ENCODE measurements around the gene SPATC1L. TPM values are rescaled to one million over a fixed set of nuclear protein-coding genes. Genes with fewer than 3 reads are reported as not detected.
"Not testable (repeated sequence)": the region's sequence is repeated elsewhere in the genome, so short reads cannot be mapped to it uniquely, and the experiment has no call there.

The SPATC1L gene
- total RNA-seq, 1 donor from 2014 or later, result 12.0 TPM

DNA sequence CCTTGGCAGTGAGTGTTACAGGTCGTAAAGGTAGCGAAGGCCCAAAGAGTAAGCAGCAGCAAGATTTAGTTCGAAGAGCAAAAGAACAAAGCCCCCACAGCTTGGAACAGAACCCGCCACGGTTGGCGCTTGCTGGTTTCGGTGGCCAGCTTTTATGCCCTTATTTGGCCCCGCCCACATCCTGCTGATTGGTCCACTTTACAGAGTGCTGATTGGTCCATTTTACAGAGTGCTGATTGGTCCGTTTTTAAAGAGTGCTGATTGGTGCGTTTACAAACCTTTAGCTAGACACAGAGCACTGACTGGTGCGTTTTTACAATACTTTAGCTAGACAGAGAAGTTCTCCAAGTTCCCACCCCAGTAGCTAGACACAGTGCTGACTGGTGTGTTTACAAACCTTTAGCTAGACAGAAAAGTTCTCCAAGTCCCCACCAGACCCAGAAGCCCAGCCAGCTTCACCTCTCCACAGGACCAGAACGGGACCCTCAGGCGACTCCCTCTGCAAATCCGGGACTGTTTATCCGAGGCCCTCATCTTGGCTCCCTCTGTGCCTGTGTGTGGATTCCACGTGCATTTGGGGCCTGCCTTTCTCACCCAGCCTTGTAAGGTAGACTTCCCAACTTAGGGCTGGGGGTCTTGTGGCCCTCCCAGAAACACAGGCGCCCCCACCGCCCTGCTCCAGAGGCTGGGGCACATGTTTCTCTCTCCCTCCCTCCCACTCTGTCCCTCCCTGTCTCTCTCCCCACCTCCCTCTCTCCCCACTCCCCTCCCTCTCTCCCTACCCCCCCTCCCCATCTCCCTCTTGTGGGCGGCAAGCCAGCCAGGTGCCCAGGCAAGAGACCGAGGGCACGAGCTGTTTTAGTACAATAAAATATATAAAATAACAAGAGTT lies 41.4 kb downstream of the SPATC1L start:
- H3K27ac Mint-ChIP-seq, result no peak overlapping the region
- H3K9me3 Mint-ChIP-seq, result no peaks in the 10 kb centered on the region
- peak; percentile 74 for DNase-seq

GRCh38 chr21:46141767-46142581 lies 42.3 kb downstream of the SPATC1L start:
- Mint-ChIP-seq H3K9me3 (no peaks in the 10 kb centered on the region), H3K36me3 (ENCODE audit: low read depth) (no peaks in the 10 kb centered on the region), H3K4me1 (peaks cover 11% of the 10 kb centered on the region), H3K27me3 (no peaks in the 10 kb centered on the region), H3K4me3 (no peak overlapping the region), H3K27ac (no peak overlapping the region)
- intact Hi-C loops (cut with micrococcal nuclease), result loop anchor here (5.0 kb wide), 3 partner anchors 85 to 315 kb away; partner anchors contain the start of genes DIP2A and LSS
- no peak for DNase-seq

More for the DNA sequence above, 41.4 kb downstream of the SPATC1L start:
- Mint-ChIP-seq H3K27me3 (no peaks in the 10 kb centered on the region), H3K4me3 (no peak overlapping the region), H3K36me3 (ENCODE audit: low read depth) (no peaks in the 10 kb centered on the region), H3K4me1 (peaks cover 11% of the 10 kb centered on the region)
- intact Hi-C loops (cut with micrococcal nuclease), result loop anchor here (1.0 to 5.0 kb wide), 4 partner anchors 41 to 314 kb away; partner anchors contain the start of genes DIP2A, LSS and SPATC1L

DNA sequence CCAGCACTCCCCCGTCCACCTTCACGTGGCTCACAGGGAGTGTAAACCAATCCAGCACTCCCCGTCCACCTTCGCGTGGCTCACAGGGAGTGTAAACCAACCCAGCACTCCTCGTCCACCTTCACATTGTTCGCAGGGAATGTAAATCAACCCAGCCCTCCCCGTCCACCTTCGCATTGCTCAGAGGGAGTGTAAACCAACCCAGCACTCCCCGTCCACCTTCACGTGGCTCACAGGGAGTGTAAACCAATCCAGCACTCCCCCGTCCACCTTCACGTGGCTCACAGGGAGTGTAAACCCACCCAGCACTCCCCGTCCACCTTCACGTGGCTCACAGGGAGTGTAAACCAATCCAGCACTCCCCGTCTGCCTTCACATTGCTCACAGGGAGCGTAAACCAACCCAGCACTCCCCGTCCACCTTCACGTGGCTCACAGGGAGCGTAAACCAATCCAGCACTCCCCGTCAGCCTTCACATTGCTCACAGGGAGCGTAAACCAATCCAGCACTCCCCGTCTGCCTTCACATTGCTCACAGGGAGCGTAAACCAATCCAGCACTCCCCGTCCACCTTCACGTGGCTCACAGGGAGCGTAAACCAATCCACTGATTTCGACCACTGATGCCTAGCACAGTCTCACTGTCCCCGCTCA lies 43.8 kb downstream of the SPATC1L start:
- H3K36me3 Mint-ChIP-seq (ENCODE audit: low read depth); H3K4me3 Mint-ChIP-seq; H3K27ac Mint-ChIP-seq; H3K9me3 Mint-ChIP-seq; H3K27me3 Mint-ChIP-seq; DNase-seq: not testable (repeated sequence)
- H3K4me1 Mint-ChIP-seq, result peaks cover 11% of the 10 kb centered on the region
- intact Hi-C loops (cut with micrococcal nuclease), result loop anchor here (5.0 kb wide), 3 partner anchors 87 to 317 kb away; partner anchors contain the start of genes DIP2A and LSS

DNA sequence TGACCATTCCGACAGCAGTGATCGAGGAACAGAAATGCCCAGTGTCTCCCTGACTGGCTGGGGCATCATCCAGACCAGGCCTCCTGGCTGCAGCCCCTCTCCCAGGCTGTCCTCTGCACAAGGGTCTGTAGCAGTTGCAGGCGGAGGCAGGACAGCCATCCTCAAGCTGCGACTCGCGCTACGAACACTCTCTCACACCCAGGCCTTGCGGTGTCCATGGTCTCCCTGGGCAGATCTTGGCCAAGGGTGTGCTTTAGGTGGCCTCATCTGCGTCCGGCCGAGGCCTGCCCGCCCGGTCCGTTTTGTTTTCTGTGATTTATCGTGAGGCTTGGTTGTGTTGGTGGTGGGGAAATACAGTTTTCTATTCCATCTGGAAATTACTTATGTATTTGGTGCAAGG lies 44.6 kb downstream of the SPATC1L start:
- Mint-ChIP-seq H3K9me3 (no peaks in the 10 kb centered on the region), H3K36me3 (ENCODE audit: low read depth) (no peaks in the 10 kb centered on the region), H3K27me3 (no peaks in the 10 kb centered on the region)

GRCh38 chr21:46138383-46138970 lies 45.8 kb downstream of the SPATC1L start:
- Mint-ChIP-seq H3K36me3 (ENCODE audit: low read depth) (no peaks in the 10 kb centered on the region), H3K4me1 (peaks cover 1% of the 10 kb centered on the region), H3K27ac (no peak overlapping the region), H3K27me3 (no peaks in the 10 kb centered on the region), H3K4me3 (no peak overlapping the region), H3K9me3 (no peaks in the 10 kb centered on the region)
- DNase-seq, result no peak
- intact Hi-C loops (cut with micrococcal nuclease), result no loop called here

More for the DNA sequence above, 44.6 kb downstream of the SPATC1L start:
- no peak overlapping the region for H3K4me3 Mint-ChIP-seq
- H3K4me1 Mint-ChIP-seq, result peaks cover 10% of the 10 kb centered on the region
- DNase-seq, result no peak
- intact Hi-C loops (cut with micrococcal nuclease), result loop anchor here (5.0 kb wide), 3 partner anchors 88 to 318 kb away; partner anchors contain the start of genes DIP2A and LSS
- H3K27ac Mint-ChIP-seq, result no peak overlapping the region

GRCh38 chr21:46137908-46138307 lies 46.4 kb downstream of the SPATC1L start:
- Mint-ChIP-seq H3K36me3 (ENCODE audit: low read depth) (no peaks in the 10 kb centered on the region), H3K9me3 (no peaks in the 10 kb centered on the region), H3K4me3 (no peak overlapping the region), H3K4me1 (no peaks in the 10 kb centered on the region), H3K27ac (no peak overlapping the region), H3K27me3 (no peaks in the 10 kb centered on the region)
- intact Hi-C loops (cut with micrococcal nuclease), result no loop called here
- no peak for DNase-seq

DNA sequence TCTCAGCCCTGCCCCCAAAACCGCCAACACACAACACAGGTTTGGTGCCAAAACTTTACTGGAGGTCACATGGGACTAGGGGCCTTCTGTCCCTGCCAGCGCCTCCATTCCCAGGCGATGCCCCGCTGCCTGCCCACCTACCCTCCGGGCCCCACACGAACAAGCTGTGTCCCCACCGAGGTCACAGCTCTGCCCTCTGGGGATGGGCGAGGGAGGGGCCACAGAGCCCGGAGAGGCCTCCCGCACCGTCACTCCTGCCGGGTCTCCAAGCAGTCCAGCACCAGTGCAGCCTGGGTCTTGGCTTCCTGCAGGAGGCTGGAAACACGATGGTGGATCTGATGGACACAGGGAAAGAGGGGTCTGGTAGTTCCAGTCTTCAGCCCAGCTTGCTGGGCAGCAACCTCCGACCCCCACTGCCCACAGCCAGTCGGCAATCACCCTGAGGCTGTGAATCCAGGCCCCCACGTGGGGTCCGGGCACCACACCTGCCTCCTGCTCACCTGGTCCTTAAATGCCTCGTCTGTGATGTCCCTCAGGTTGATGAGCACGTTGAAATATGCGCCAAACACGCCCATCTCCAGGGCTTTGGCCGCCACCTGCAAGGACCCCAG lies 47.4 kb downstream of the SPATC1L start:
- intact Hi-C loops (cut with micrococcal nuclease), result no loop called here
- Mint-ChIP-seq H3K36me3 (ENCODE audit: low read depth) (no peaks in the 10 kb centered on the region), H3K9me3 (no peaks in the 10 kb centered on the region), H3K4me3 (no peak overlapping the region), H3K27me3 (no peaks in the 10 kb centered on the region), H3K4me1 (no peaks in the 10 kb centered on the region), H3K27ac (no peak overlapping the region)
- DNase-seq, result no peak

GRCh38 chr21:46135782-46136395 lies 48.4 kb downstream of the SPATC1L start:
- H3K27ac Mint-ChIP-seq, result no peak overlapping the region
- no peaks in the 10 kb centered on the region for H3K27me3 Mint-ChIP-seq
- intact Hi-C loops (cut with micrococcal nuclease), result no loop called here
- no peak for DNase-seq
- no peaks in the 10 kb centered on the region for H3K9me3 Mint-ChIP-seq
- no peaks in the 10 kb centered on the region for H3K4me1 Mint-ChIP-seq
- H3K36me3 Mint-ChIP-seq (ENCODE audit: low read depth), result no peaks in the 10 kb centered on the region
- no peak overlapping the region for H3K4me3 Mint-ChIP-seq

DNA sequence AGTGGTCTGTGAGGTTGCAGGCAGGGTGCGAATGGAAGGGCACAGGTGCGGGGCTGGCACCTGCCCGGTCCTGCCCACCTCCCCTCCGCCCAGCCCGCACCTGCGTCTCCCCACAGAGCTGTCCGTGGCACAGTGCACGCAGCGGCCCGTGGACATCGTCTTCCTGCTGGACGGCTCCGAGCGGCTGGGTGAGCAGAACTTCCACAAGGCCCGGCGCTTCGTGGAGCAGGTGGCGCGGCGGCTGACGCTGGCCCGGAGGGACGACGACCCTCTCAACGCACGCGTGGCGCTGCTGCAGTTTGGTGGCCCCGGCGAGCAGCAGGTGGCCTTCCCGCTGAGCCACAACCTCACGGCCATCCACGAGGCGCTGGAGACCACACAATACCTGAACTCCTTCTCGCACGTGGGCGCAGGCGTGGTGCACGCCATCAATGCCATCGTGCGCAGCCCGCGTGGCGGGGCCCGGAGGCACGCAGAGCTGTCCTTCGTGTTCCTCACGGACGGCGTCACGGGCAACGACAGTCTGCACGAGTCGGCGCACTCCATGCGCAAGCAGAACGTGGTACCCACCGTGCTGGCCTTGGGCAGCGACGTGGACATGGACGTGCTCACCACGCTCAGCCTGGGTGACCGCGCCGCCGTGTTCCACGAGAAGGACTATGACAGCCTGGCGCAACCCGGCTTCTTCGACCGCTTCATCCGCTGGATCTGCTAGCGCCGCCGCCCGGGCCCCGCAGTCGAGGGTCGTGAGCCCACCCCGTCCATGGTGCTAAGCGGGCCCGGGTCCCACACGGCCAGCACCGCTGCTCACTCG lies 52.2 kb downstream of the SPATC1L start:
- H3K9me3 Mint-ChIP-seq, result no peaks in the 10 kb centered on the region
- H3K27ac Mint-ChIP-seq, result no peak overlapping the region
- H3K27me3 Mint-ChIP-seq, result no peaks in the 10 kb centered on the region
- no peaks in the 10 kb centered on the region for H3K36me3 Mint-ChIP-seq (ENCODE audit: low read depth)
- no peak overlapping the region for H3K4me3 Mint-ChIP-seq
- intact Hi-C loops (cut with micrococcal nuclease), result no loop called here
- H3K4me1 Mint-ChIP-seq, result no peaks in the 10 kb centered on the region
- no peak for DNase-seq

DNA sequence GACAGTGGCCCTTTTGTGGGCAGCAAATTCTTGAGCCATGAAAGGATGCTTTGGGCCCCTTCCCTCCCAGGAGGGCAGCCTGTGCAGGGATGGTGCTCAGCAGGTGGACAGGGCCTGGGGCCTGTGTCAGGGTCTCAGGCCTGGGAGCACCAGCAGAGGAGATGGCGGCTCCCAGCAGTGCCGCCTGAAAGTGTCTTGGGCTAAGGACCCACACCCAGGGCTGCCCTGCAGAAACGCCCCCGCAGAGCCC lies 52.7 kb downstream of the SPATC1L start:
- DNase-seq, result no peak
- Mint-ChIP-seq H3K4me1 (no peaks in the 10 kb centered on the region), H3K36me3 (ENCODE audit: low read depth) (no peaks in the 10 kb centered on the region), H3K27me3 (no peaks in the 10 kb centered on the region), H3K27ac (no peak overlapping the region), H3K9me3 (no peaks in the 10 kb centered on the region), H3K4me3 (no peak overlapping the region)
- intact Hi-C loops (cut with micrococcal nuclease), result no loop called here

DNA sequence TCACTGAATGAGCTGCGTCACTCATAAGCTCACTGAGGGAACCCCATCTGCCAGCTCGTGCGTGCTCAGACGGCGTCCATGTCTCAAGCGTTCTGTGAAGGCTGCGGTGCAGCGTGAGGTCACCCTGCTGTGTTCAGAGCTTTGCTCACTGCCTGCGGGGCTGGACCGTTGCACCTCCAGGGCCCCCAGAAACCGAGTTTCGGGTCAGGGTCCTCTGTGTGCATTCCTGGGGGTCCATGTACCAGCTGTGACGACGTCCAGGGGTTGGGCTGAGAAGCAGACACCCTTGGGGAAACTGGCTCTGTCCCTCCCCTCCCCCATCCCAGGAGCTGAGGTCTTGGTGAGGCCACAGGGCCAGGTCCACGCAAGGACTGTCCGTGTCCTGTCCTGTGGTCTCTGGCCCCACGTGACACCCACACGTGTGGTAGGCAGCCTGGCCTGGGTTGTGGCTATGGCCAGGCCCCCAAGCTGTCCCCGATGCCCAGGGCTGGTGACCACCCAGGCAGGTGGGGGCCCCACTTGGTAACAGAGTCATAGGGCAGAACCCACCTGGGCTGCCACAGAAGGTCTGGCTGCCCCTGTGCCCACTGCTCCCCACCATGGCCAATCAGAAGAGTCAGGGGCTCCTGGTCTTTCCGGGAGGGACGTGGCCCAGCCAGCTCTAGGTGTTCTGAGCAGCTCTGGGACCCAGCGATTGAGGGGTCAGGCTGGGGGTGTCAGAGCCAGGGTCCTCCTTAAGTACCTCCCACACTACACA lies 53.2 kb downstream of the SPATC1L start:
- Mint-ChIP-seq H3K9me3 (no peaks in the 10 kb centered on the region), H3K27me3 (no peaks in the 10 kb centered on the region), H3K4me3 (no peak overlapping the region), H3K27ac (no peak overlapping the region), H3K4me1 (no peaks in the 10 kb centered on the region), H3K36me3 (ENCODE audit: low read depth) (no peaks in the 10 kb centered on the region)
- intact Hi-C loops (cut with micrococcal nuclease), result no loop called here
- DNase-seq, result no peak
